GM19043 (cell line): ENCODE measurements around the gene PHACTR1.

Experiments
- ATAC-seq: cut with Tn5 transposase; IDR thresholded peaks from one replicate; pipeline ENCODE4 v1.9.1; 2021; ENCODE audit warnings: low read depth; ENCODE audit not compliant: unreplicated experiment

Gene PHACTR1

DNA sequence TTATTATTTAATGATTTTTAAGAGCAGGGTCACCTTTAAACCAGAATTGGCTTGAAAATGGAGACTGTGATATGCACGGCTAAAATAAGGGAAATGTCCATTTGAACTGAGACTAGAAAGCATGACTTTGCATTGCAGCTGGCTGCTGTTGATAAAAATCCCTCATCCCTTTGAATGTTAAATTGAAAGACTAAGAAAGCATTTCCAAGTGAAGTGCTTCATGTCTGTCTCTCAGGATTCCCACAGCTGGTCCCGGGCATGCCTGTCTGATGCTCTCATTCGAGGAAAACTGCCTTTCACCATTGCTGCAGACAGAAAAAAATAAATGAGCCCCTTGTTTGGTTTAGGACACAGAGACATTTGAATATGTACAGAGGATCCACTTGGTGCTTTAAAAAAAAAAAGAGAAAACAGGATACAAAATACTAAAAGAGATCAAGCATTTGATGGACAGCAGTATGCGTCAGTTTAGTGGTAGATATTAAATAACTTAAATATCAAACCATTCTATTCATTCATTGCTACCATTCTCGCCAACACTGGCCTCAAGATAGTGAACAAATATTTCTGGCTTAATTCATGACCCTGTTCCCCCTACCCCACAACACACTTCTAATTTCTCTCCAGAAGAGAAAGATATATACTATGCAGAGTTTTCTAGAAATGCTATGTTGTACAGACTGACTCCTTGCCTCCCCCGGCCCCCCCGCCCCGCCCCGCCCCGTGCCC lies 556.8 kb downstream of the PHACTR1 start:
- ATAC-seq: no peak

DNA sequence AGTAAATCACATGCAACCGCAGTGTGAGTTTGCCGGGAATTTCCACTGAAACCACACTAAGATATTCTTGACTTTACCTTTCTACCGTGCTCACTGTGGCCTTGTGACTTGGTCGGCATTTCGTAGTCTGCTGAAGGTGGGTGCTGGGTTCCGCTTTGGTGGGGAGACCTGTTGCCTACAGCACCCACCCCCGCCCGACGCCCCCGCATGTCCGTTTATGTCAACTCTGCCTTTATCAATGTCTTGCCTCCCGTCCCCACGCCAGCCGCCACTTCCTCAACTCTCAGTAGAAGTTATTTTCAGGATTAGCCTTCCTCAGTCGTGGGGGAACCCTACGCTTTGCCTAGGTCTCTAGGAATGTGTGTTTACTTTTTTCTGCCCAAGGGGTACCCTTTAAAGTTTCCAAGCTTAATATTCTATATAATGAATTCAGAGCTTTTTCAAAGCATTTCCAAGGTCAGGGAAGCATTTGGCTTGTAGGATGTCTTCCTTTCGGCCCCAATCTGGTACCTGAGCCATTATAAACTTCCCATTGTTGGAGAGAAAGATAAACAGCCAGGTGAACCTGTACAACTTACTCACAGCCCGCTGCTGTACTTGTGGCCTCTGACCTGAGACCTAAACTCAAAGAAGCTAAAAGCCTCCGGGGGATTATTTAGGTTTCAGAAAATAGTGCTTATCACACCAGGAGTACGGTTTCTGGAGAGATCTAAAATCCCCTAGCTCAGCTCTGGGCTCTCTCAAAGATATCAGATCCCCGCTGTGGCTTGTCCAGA lies 557.6 kb downstream of the PHACTR1 start:
- ATAC-seq: no peak

DNA sequence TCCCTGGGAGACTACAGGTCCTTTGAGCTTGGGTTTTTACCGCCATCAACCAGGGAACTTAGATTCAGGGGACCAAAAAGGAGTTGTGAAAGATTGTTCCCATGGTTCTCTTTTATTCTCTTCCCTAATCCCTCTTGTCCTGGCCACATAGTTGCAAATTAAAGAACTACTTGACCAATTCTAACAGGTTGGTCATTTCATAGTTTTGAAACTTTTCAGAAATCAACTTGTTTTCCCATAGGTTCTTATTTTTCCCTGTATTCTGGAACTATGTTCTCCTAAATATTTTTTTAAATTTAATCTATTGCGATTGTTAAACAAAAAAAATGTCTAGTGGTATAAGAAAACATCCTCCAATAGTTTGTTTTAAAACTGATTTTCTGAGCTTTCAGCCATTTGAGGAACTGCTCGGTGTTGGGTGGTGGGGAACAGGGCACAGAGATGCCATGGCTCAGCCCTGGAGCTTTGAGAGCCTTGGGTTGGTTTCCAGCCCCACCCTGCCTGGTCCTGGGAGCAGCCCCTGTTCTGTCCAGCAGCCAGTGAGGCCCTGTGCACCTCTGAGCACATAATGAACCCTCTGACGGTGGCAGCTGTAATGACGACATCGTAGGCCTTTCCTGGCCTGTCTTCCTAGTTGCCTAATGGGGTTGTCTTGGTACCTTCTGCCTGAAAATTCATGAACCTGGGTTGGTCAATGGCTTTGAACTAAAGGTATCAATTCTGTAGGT lies 558.3 kb downstream of the PHACTR1 start:
- no peak for ATAC-seq

DNA sequence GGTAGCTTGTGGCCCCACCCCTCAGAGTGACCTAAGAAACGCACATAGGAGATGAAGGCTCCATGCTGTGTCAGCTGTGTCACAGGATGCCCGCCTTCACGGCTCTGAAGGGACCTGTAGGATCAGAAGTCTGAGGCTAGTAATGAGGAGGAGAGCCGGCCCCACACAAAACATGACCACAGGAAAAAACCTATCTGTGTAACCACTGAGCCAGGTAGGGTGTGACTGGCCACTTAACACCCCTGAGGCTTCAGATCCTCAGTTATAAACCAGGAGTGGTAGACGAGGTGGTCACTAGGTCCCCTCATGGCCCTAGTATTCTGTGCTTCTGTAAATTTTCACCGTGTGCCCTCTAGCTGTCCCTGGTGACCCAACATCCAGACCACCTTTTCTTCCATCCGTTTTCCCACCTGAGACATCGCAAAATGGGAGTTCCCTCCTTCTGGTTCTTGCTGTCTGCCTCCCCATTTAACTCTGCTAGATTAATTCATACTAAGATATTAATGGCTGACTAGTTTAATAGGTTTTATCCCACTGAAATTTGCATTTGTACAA lies 558.9 kb downstream of the PHACTR1 start:
- no peak for ATAC-seq

DNA sequence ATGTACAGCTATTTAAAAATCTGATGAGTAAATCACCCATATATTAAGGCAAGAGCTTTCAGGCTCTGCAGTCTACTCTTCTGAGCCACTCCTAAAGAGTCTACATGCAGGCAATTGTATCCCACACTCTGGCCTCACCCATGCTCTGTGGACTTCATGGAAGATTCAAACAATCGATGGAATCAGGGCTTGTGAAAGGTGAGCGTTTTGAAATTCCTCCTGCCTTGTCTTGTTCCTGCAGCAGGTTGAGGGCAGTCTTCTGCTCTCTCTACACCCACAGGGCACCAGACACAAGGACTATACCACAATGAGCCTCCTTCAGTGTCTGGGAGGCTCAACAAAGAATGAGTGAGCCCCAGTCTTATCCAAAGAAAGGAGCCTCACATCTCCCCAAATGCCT lies 560.7 kb downstream of the PHACTR1 start:
- no peak for ATAC-seq

DNA sequence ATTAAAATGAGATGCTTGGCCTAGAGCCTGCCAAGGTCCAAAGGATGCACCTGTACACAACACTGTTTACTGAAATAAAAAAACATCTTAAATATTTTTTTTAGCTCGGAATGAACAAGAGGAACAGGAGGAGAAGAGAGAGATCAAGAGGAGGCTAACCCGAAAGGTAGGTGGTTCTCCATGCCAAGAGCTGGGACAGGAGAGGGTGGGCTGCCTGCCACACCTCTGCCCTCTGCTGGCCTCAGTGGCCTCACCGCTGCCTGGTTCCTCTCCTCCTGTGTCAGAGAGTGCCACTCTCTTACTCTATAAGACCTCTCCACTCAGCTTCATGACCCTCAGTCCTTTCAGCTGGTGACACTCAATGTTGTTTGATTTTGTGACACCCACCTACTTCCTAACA lies 561.6 kb downstream of the PHACTR1 start:
- ATAC-seq: no peak

DNA sequence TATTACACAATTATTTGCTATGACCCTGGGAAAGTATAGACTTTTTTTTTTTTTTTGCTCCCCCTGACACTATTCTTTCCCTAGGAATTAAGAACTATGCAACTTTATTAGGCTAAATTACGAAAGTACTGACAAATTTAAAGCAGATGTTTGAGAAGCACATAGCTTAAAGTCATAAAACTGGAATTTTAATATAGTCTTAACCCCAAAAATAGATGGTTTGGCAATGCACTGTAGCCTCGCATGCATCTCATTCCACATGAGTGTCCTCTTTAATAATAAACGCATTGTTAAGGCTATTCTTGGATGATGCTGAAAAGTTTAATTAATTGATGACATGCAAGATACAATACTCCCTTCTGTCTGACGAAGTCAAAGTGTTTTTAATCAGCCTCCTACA lies 562.4 kb downstream of the PHACTR1 start:
- ATAC-seq: no peak

DNA sequence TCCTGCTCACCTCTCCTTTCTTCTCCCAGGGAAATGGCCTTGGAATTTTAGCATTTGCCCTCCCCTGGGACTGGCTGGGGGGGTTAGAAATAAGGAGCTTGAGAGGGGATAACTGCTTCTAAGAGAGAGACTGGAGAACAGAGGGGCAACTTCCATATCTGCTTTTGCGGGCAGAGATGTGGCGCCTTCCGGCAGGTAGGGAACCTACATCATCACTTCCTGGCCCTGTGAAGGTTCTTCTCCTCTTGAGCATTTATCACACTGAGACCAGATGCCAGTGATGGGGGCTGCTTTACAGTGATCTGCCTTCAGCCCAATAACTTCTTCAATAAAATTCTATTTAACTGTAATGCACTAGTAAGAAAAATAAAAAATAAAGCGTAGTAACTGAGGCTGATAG lies 563.7 kb downstream of the PHACTR1 start:
- no peak for ATAC-seq

DNA sequence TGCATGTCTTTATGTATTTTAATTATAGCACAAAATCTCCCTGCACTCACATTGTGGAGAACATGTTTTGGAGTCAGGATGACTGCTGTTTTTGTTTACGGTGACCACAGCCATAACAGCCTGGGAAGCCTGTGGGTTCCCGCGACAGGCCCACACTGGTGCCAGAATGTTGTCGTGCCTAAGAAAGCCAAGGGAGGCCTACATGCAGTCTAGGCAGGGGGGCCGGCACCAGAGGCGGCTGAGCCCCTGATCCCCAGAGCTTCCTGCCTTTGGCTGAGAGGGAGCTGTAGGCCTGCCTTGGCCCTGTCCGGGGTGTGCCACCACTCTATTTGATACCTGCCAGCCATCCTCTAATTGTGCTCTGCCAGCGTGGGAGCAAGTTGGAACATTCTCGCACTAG lies 565.1 kb downstream of the PHACTR1 start:
- ATAC-seq: no peak

DNA sequence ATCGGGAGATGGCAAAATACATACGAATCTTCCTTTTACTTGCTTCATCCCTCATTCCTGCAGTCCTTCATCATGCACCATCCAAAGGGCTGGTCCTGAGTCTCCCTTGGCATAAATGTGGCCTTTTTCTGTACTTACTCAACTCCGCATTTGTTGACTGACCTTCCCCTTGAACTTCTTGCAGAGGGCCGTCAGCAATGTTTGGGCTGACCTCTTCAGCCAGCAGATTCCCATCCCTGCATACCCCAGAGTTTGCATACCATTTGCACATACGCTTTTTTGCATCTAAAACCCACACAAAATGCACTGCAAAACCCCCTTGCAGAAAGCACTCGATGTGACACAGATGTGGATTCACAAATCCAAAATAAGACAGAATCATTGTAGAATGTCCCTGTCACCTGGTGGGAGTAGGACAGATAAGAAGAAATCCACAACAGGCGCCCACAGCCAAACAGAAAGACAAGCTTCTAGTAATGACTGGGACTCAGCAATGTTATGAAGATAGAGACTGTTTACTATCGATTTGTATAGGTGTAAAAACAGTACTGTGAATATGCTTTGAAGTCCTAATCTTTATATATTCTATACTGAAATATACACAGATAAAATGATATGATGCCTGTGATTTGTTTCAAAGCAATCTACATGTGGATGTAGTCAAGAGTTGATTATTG lies 566.0 kb downstream of the PHACTR1 start:
- ATAC-seq: no peak

DNA sequence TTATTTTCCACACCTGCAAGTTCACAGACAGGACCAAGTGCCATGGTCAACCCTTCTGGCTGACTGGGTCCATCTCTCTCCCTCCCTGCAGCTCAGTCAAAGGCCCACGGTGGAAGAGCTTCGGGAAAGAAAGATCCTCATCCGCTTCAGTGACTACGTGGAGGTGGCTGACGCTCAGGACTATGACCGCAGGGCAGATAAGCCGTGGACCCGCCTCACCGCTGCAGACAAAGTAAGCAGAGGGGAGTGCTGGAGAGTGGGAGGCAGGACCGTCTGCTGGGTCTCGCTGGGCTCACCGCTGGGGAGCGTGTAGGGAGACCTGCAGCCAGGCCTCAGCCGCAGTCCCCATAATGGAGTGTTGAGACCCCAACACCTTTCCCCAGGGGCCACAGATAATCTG lies 566.8 kb downstream of the PHACTR1 start:
- ATAC-seq: no peak

DNA sequence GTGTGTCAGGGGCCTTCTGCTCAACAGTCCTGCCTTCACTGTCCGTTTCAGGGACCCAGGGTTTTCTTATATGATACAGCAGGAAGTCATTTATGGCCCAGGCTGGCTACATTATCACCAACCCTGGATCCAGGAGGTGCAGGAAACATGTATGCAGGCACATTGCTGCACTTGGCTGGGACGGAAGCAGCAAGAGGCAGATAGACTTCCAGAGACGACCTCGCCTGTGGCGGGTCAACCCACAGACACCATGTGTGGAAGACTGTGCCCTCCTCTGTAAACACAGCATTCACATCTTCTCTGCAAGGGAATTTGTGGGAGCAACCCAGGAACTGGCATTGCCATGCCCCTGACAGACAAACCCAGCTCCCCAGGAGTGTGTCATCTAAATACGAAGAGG lies 568.1 kb downstream of the PHACTR1 start:
- ATAC-seq: no peak

DNA sequence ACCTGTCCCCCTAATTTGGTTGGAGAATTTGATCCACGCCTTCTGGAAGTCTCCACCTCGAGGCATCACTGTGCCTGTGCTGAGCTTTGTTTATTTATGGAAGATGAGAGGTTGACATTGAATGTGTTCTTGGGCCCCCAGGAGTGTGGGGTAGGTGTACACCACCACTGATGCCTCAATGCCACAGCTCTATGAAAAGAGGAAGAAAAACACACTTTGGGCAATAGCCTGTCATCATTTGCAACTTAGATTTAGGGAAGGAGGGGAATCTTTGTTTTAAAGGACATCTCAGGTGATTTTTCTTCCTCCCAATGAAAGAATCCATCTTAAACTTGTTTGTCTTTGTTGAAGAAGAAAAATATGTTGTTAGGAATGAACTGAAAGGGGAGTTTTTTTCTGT lies 569.1 kb downstream of the PHACTR1 start:
- no peak for ATAC-seq

DNA sequence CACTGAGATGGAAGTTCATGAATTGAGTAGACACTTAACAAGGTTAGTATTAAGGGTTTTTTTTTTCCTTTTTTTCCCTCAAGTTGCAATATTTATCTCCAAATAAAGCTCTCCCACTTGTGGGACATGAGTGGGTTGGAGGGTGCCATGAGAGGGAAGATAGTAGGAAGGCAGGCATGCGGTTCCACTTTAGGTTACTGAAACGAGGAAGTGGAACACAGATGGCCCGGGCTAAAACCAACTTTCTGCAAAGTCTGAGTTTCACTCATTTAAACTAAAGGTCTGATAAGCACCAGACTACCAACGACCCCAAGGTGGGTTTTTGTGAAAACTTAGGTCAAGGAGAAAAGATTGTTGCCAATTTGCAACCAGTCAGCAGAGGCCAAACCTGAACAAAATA lies 569.6 kb downstream of the PHACTR1 start:
- no peak for ATAC-seq

DNA sequence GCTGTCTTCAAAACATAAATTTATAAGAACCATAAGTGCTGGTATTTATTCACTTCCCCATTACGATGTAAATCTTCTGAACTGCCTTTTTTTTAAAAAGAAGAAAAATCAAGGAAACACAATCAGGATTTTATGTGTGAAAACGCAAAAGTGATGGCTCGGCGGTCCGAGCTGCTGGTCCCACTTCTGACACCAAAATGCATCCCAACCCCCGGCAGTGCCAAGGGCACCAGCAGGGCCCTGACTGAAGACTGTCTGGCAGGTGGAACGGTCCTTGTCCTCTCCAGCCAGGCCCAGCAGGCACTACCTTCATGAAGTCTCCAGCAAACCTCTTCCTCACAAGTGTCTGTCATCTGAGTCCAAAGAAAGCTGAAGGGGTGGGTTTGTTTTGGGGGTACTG lies 570.5 kb downstream of the PHACTR1 start:
- ATAC-seq: no peak

DNA sequence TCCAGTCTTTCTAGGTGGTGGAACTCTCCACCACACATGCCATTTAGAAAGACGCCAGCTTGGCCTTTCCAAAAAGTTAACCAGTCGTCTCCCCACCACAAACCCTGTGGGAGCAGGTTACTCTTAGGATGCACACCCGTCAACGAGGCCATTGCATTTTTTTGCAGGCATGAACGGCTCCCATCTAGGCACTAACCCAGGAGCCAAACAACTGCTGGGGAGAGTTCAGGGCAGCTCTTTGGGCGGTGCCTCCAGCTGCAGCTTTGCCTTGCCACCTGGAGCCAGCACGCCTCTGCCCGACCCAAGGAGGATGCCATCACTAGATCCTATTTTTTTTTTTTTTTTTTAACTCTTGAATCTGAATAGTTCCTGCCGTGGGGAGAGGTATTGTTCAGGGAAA lies 571.9 kb downstream of the PHACTR1 start:
- ATAC-seq: no peak

DNA sequence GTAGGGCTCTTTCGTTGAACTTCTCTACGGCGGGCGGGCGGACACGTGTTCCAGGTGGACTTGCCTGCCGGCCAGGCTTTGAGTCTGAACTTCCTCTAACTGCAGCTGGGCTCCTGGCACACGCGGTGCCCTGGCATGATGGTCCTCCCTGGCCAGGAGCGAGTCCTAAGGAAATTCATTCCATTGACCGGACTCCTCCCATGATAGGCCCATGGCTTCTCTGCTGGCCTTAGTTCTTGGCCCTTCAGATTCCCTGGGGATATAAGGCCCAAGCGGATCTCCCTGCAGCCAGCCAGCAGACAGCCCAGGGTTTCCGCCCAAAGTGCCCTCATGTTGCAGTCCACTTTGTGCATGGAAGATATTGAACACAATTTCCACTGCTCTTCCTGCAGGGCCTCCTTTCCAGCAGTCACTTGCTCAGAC lies 572.4 kb downstream of the PHACTR1 start:
- no peak for ATAC-seq

DNA sequence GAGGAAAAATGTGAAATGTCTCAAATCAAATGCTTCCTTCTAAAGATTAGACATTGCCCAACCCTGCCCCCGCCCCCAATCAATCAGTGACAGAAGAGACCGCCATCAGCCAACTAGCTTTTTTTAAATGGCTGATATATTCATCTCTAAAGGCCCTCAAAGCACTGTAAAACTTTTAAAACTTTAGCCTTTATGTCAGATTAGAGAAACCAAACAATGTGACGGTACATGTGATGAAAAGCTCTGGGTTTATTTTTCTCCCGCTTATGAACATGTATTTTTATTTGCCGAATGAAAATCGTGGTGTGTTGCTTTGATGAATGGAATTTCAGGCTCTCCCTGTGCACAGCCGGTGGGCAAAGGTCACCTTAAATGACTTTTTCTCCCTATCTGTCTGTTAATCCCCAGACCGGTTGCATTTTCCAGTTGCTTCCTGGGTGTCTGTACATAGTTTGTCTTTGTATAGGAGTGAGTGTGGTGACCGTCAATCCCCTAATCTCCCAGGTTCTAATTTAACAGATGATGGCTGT lies 573.3 kb downstream of the PHACTR1 start:
- ATAC-seq: no peak

DNA sequence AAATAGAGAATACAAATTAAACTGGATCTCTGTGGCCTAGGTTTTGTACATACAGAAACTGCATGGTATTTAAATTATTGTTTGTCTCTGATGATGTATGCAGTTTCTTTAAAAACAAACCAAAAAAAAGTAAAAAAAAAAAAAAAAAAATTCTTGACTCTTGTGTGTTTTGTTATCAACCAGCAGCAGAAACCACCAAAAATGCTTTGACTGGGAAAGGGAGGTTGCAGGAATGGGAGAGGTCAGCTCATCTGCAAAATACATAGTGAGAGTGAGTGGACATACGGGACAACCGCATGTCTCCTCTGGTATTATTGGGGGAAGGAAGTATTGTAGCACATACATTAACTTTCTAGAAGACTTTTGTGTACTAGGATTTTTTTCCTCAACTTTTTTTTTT lies 573.8 kb downstream of the PHACTR1 start:
- ATAC-seq: no peak

DNA sequence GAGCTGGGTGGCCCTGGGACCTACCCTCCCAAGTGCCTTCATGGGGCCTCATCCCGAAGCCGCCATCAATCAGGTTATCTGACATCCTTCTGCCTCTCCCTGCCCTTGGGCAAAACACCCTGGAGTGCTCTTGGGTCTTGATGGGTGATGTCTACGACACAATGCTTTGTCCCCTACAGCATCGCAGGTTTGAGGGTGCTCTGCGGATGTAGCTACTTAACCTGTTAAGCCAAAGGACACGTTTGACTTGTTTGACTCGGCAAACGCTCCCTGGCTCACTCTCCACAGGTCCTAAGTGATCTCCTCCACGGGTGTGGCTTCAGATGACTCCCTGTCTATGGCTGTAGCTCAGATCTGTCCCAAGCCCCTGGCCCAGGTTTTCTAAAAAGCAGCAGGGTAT lies 576.2 kb downstream of the PHACTR1 start:
- ATAC-seq: no peak
